Head of caudate nucleus (tissue), 42 donors: ENCODE results near the gene BRIP1.
"Not testable (repeated sequence)": the region's sequence is repeated elsewhere in the genome, so short reads cannot be mapped to it uniquely, and the experiment has no call there.

Experiments
- DNase-seq, 42 donors: peaks; one replicate each; pipeline versions ENCODE4 v3.0.0 to v3.0.0-alpha.2; 2020 to 2021; ENCODE audit warnings: mixed read lengths in 7 of 42
- intact Hi-C: fragments of 100-400 bp; cut with DNase I; formaldehyde crosslinking; loops from one replicate; pipeline ENCODE4 v1.15.0; 2022

The BRIP1 gene

DNA sequence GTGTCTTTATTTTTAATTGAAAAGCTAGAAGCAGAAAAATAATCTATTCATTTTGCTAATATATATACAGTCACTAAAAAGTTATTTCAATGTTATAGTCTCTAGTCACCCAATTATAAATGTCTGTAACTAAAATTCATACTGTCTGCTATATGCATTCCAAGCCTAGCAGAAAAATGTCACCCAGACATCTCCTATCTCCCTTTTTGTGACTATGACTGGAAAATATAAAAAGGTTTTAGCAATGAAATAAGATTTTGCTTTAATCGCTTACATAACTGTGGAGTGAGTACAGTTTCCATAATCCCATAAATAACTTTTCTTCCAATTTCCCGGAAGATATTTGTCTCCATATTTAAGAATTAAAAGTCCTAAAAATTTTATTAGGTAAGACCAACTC lies 88.6 kb downstream of the BRIP1 start:
- DNase-seq, result no peak
- intact Hi-C loops, result no loop called here

DNA sequence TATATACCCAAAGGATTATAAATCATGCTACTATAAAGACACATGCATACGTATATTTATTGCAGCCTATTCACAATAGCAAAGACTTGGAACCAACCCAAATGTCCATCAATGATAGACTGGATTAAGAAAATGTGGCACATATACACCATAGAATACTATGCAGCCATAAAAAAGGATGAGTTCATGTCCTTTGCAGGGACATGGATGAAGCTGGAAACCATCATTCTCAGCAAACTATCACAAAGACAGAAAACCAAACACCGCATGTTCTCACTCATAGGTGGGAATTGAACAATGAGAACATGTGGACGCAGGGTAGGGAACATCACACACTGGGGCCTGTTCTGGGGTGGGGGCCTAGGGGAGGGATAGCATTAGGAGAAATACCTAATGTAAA lies 89.2 kb downstream of the BRIP1 start:
- DNase-seq, intact Hi-C loops: not testable (repeated sequence)

- intact Hi-C loops, result no loop called here
- DNase-seq, result no peak
Measured at GRCh38 chr17:61770752-61771533, 92.4 kb downstream of the BRIP1 start.

DNA sequence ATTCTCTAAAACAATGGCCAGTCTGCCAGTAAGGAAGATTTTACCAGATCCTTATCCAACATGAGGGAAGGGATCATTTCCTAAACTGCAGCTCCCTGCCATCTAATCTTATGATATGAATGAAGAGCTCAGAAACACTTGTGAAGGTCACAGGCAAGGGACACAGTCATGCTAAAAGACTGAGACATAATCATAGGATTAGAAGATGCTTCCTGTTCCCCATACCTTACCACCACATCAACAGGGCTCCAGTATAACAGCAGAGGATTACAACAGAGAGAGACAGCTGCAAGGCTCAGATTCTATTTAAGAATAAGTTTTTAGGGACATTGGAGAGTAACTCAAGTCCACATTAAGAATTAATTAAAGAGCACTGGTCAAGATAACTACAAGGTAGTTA lies 93.3 kb downstream of the BRIP1 start:
- intact Hi-C loops, result no loop called here

DNA sequence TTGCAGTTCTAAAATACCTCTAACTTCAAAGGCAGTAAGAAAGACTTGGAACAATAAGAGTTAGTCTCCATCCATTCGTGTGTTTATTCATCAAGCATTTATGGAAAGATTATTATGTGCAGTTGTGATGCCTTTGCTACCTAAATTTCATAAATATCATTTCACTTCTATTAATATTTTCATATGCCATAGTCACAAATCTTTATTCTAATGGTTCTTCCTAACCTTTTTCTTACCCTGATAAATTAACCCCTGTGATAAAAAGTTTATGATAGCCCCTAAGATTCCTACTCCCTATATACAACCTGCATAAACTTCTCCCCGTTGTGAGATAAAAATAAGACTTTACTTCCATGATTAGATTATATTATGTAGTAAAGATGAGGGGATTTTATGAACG lies 94.9 kb downstream of the BRIP1 start:
- DNase-seq, result no peak
- intact Hi-C loops, result no loop called here

More for the DNA sequence above, 93.3 kb downstream of the BRIP1 start:
- DNase-seq, result no peak

DNA sequence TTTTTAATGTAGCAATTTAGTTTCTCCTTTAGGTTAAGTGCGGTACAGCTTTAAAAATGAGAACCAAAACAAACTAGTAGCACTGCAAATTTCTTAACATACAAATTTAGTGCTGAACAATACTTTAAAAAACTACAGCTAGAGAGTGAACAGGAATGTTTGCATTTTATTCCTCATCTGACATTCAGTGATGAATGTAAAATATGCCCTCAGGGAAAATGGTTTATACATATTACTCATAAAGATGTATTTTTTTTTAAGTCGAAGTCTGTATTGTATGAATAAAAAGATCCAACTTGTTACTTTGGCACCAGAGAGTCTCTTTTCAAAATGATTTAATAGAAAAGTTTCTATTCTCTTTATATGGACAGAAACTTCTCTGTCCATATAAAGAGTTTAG lies 96.8 kb downstream of the BRIP1 start:
- DNase-seq, result no peak
- intact Hi-C loops, result no loop called here

DNA sequence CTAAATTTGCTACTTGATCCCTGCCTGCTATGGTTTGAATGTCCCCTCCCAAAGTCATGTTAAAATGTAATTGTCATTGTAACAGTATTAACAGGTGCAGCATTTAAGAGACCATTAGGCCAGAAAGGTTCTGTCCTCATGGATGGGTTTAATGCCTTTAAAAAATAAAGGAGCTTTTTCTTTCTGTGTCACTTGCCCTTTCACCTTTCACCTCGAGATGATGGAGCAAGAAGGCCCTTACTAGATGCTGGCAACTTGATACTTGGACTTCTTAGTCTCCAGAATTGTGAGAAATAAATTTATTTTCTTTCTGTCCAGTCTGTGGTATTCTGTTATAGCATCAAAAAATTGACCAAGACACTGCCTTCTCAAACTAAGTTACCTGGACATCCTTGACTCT lies 98.5 kb downstream of the BRIP1 start:
- intact Hi-C loops, result no loop called here
- no peak for DNase-seq

- intact Hi-C loops, result no loop called here
Measured at GRCh38 chr17:61761827-61762226, 101.5 kb downstream of the BRIP1 start.

DNA sequence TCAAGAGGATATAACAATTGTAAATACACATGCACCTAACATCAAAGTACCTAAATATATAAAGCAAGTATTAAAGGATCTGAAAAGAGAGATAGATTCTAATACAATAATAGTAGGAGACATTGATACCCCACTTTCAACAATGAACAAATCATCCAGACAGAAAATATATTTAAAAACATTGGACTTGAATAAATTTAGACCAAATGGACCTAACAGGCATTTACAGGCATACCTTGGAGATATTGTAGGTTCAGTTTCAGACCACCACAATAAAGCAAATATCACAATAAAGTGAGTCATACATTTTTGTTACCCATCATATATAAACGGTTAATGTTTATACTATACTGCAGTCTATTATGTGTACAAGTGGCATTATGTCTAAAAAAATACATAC lies 104.0 kb downstream of the BRIP1 start:
- intact Hi-C loops, result no loop called here
- no peak for DNase-seq

More at GRCh38 chr17:61761827-61762226, 101.5 kb downstream of the BRIP1 start:
- no peak for DNase-seq

DNA sequence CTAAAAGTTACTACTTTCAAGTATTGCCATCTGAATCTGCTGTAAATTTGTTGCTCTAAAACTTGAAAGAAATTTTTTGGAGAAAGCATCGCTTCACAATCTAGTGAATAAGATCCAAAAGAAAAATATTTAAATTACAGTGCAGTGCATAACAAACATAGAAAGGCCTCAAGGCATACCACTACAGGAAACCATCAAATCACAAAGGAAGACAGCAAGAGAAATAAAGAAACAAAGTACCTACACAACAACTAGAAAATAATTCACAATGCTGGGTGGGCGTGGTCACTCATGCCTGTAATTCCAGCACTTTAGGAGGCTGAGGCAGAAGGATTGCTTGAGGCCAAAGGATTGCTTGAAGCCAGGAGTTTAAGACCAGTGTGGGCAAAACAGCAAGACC lies 104.9 kb downstream of the BRIP1 start:
- intact Hi-C loops, result no loop called here

DNA sequence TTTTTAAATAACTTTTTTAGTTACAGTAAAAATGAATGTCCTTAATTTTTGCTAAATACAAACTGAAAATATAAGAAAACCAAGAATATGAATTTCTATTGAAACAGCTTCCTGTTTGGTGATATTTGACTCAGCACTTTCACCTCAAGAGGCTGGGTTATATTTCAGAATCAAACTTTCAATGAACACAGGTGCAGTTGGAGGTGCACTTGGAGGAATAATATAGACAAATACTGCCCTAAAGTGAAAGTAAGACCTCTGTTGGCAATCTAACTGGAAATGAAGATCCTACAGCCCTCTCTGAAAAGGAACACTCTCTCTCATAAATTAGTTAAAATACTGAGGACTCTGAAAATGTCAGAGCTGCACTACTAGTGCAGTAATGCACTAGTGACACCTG lies 106.2 kb downstream of the BRIP1 start:
- intact Hi-C loops, result no loop called here
- no peak for DNase-seq

More for the DNA sequence above, 104.9 kb downstream of the BRIP1 start:
- no peak for DNase-seq

GRCh38 chr17:61756561-61756960 lies 106.8 kb downstream of the BRIP1 start:
- intact Hi-C loops, result no loop called here

DNA sequence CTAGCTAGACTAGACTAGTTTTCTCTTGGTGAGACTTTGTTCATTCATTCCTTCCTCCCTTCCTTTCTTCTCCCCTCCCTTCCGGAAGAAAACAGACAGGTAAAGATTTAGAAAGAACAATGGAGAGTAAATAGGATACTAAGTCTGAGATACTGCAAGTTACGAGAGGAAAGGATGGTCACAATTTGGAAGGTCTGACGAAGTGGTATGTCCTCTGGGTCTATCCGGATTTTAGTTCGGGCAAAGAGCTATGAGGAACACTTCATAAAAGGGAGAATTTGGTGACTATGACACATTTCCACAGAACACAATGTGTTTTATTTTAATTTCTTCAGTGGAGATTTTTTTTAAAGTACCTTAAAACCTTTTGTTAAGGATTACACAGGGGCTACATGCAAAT lies 107.7 kb downstream of the BRIP1 start:
- intact Hi-C loops, result no loop called here
- no peak for DNase-seq

More at GRCh38 chr17:61756561-61756960, 106.8 kb downstream of the BRIP1 start:
- DNase-seq, result no peak

GRCh38 chr17:61755078-61755477 lies 108.2 kb downstream of the BRIP1 start:
- intact Hi-C loops, result no loop called here
- DNase-seq, result no peak

GRCh38 chr17:61754124-61754523 lies 109.2 kb downstream of the BRIP1 start:
- intact Hi-C loops, result no loop called here
- DNase-seq, result no peak

- intact Hi-C loops, result no loop called here
- DNase-seq, result no peak
Measured at GRCh38 chr17:61753696-61754095, 109.6 kb downstream of the BRIP1 start.

GRCh38 chr17:61750656-61751055 lies 112.7 kb downstream of the BRIP1 start:
- intact Hi-C loops, result no loop called here
- DNase-seq, result no peak

DNA sequence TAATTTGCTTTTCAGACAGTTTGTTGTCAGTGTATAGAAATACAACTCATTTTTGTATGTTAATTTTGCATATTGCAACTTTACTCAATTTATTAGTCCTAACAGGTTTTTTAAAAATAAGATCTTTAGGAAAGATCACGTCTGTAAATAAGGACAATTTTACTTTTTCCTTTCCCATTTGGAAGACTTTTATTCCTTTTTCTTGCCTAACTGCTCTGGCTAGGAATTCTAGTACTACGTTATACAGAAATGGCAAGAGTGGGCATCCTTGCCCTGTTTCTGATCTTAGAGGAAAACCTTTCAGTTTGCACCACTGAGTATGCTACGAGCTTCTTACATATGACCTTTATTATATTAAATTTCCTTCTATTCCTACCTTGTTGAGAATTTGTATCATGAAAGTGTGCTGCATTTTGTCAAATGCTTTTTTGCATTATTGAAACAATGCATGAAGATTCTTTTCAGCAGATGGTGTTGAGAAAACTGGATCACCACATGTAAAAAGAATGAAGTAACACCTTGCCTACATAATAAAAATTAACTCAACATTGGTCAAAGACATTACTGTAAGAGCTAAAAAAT lies 113.4 kb downstream of the BRIP1 start:
- intact Hi-C loops, result no loop called here
- DNase-seq, result no peak

- intact Hi-C loops, result no loop called here
- no peak for DNase-seq
Measured at GRCh38 chr17:61746248-61746985, 116.9 kb downstream of the BRIP1 start.

- intact Hi-C loops, result no loop called here
- no peak for DNase-seq
Measured at GRCh38 chr17:61744804-61745203, 118.5 kb downstream of the BRIP1 start.
